Kidney (tissue), 14 donors: Measurements from ENCODE around the gene IDH3B. TPM values are rescaled to one million over a fixed set of nuclear protein-coding genes. Genes with fewer than 3 reads are reported as not detected.

ENCODE experiments used
- DNase-seq, 5 donors: peaks; one replicate each; pipeline ENCODE4 v3.0.0-alpha.2; 2013 to 2020
- FAIRE-seq: peaks from 2 replicates; lab custom pipeline; 2012; peaks lifted over from hg19 to GRCh38; lab: Jason Lieb, UNC
- H3K27ac ChIP-seq, 2 donors: one replicate each; pipeline ENCODE4 v1.7.0; 2013; ENCODE audit warnings: low read depth in 2 of 2, low read length in 2 of 2, inconsistent platforms in 1 of 2
- H3K27me3 ChIP-seq: one replicate; pipeline ENCODE4 v1.7.1; 2013; ENCODE audit warnings: low read length, inconsistent platforms; ENCODE audit not compliant: control insufficient read depth, insufficient read depth
- H3K36me3 ChIP-seq, 3 donors: one replicate each; pipeline versions ENCODE4 v1.7.0 to v1.7.1; 2013; ENCODE audit warnings: low read length in 3 of 3, control low read depth in 1 of 3, inconsistent platforms in 1 of 3; ENCODE audit not compliant: insufficient read depth in 3 of 3, control insufficient read depth in 2 of 3
- H3K4me1 ChIP-seq, 3 donors: one replicate each; pipeline versions ENCODE4 v1.7.0 to v1.7.1; 2013; ENCODE audit warnings: low read length in 3 of 3, inconsistent platforms in 1 of 3, low read depth in 1 of 3; ENCODE audit not compliant: control insufficient read depth in 2 of 3, insufficient read depth in 2 of 3
- H3K4me3 ChIP-seq, 3 donors: one replicate each; pipeline versions ENCODE4 v1.7.0 to v1.8.1; 2013; ENCODE audit warnings: low read length in 3 of 3, control low read depth in 1 of 3, inconsistent platforms in 1 of 3
- H3K9ac ChIP-seq, 3 donors: one replicate each; pipeline versions ENCODE4 v1.7.0 to v1.7.1; 2013; ENCODE audit warnings: low read length in 3 of 3, control low read depth in 1 of 3, inconsistent platforms in 1 of 3
- H3K9me3 ChIP-seq, 3 donors: one replicate each; pipeline versions ENCODE4 v1.7.0 to v1.7.1; 2013; ENCODE audit warnings: low read length in 3 of 3, control low read depth in 1 of 3, inconsistent platforms in 1 of 3; ENCODE audit not compliant: control insufficient read depth in 2 of 3, insufficient read depth in 1 of 3
- intact Hi-C: fragments of 100-400 bp; cut with DNase I; formaldehyde crosslinking; loops from one replicate; pipeline ENCODE4 v1.11.1; 2022
- polyA plus RNA-seq: library from polyadenylated mRNA; stranded (reverse); fragments of 350-450 nt; fragmentation: Illumina TruSeq; extraction: RNeasy Lipid Tissue Mini Kit (QIAGEN cat#74804); gene quantifications from one replicate; pipeline ENCODE4 v1.2.3, GENCODE V29; 2014; ENCODE audit warnings: low read depth, low replicate concordance; ENCODE audit not compliant: insufficient read depth
- total RNA-seq: library from RNA; stranded (reverse); fragmentation: NEBNext Ultra II Directional; extraction: Animal tissue kit (Norgen Biotek cat#: 25700); gene quantifications from one replicate; pipeline ENCODE4 v1.2.1, GENCODE V29; 2021
- TF ChIP-seq, protein P1 (sequence below): IDR thresholded peaks from 3 replicates; pipeline ENCODE4 v1.5.1; 2012; ENCODE audit warnings: mild to moderate bottlenecking, moderate library complexity, borderline replicate concordance; ENCODE audit not compliant: insufficient read depth; ENCODE audit errors: extremely low read depth
- donor health status: control.
- donor health status: control.
- donor health status: control.
- donor health status: control.
- donor health status: control.
- donor health status: DM: yes; HTN: yes; CAD: no.
- donor health status: Normal renal cell carcinoma (clear cell type).

Gene IDH3B
- total and polyA plus RNA-seq, 2 donors from 2014 or later = 77.3 to 134 TPM

DNA sequence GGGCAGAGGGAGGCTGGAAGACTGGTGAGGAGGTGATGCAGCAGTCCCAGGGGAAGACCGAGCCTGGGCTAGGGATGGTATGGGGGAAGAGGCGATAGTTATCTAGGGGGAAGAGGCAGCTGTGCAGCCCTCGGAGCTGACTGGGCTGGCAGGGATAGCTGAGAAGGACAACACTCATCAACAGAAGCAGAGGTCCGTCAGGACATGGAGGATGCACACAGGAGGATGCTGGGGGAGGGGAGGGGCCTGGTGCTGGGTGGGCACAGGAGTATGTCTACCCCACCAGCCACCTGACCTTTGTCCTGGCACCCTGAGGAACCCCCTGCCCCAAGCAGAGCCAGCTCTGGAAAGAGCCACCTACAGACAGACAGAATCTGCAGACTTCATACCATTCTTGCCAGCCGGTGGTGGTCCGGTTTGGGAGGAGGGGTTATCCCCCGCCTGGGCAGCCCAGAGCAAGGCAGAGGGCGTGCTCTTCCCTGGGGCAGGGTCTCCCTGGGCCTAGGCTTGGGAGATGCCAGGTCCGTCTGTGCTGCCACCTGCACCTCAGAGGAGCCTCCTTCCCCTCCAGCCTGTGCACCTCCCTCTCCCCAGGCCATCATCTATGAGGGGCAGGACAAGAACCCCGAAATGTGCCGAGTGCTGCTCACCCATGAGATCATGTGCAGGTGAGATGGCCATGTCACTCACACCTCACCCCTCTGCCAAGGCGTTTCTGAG is 43.5 kb upstream of the IDH3B start:
- Histone ChIP-seq H3K4me1 (no peaks in the 10 kb centered on the region), H3K4me3 (no peak overlapping the region), H3K9me3 (no peaks in the 10 kb centered on the region), H3K36me3 (no peaks in the 10 kb centered on the region), H3K27me3 (no peaks in the 10 kb centered on the region), H3K9ac (no peak overlapping the region), H3K27ac (no peak overlapping the region)
- peak in 1 of 5 donors; percentile 30 for DNase-seq
- TF ChIP-seq, protein P1, sequence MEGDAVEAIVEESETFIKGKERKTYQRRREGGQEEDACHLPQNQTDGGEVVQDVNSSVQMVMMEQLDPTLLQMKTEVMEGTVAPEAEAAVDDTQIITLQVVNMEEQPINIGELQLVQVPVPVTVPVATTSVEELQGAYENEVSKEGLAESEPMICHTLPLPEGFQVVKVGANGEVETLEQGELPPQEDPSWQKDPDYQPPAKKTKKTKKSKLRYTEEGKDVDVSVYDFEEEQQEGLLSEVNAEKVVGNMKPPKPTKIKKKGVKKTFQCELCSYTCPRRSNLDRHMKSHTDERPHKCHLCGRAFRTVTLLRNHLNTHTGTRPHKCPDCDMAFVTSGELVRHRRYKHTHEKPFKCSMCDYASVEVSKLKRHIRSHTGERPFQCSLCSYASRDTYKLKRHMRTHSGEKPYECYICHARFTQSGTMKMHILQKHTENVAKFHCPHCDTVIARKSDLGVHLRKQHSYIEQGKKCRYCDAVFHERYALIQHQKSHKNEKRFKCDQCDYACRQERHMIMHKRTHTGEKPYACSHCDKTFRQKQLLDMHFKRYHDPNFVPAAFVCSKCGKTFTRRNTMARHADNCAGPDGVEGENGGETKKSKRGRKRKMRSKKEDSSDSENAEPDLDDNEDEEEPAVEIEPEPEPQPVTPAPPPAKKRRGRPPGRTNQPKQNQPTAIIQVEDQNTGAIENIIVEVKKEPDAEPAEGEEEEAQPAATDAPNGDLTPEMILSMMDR = no peak
- FAIRE-seq = no peak
- intact Hi-C loops = no loop called here

DNA sequence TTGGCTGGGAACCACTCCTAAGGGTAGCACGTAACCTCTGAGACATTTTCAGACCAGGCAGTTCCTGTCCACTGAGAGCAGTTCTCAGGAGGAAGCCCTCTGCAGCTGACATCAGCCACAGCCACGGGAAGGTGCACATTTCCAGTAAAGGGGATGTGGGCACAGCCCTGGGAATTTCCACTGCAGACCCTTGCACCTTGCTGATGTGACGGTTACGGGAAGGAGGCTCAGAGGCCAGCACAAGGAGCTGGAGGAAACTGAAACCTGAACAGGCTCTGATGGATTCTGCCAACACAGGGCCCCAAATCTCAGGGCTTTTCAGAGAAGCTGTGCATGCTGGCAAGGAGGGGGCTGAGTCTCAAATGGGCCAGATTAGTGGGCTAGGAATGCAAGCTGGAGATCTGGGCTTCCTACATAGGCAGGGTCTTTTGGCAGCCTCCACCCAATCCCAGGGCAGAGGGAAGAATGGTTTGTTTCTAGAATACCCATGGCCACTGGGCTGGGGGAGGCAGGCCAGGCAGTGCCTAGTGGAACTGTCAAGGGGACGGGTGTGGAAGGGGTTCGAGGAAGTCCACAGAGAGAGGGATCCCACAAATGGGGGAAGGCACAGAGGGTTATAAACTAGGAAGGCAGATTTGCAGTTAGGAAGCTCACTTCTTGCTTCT is 42.8 kb upstream of the IDH3B start:
- Histone ChIP-seq H3K4me3 (no peak overlapping the region), H3K4me1 (no peaks in the 10 kb centered on the region), H3K36me3 (no peaks in the 10 kb centered on the region), H3K27ac (no peak overlapping the region), H3K9me3 (no peaks in the 10 kb centered on the region), H3K9ac (no peak overlapping the region), H3K27me3 (no peaks in the 10 kb centered on the region)
- TF ChIP-seq, protein P1 = no peak
- no peak for DNase-seq
- no peak for FAIRE-seq
- intact Hi-C loops = no loop called here

DNA sequence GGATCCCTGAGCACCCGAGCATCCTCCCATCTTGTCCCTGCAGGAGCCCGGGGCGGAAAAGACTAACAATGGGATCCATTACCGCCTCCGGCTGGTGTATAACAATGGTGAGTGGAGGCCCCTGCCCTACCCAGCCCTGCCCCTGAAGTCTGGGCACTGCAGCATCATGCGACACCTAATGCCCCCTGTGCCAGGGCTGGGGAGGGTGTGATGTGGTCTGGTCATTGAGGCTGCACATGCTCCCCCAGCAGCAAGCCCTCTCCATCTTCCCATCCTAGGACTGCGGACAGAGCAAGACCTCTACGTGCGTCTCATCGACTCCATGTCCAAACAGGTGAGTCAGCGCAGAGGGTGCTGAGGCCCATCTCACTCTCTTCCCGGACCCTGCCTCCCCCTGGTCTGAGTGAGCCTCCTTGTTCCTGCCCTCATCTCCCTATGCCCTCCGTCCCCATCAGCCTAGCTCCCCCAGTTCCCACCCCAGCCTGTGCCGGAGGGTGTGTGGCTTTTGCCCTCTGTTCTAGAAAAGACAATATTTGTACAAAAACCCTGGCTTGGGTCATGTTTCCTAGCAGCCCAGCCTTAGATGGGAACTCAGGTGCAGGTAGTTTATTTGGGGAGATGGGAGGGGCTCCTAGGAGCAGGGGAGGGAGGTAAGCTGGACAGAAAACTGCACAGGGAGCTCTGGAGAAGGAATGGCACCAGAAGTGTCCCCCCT is 42.1 kb upstream of the IDH3B start:
- Histone ChIP-seq H3K4me3 (no peak overlapping the region), H3K9me3 (no peaks in the 10 kb centered on the region), H3K27me3 (no peaks in the 10 kb centered on the region), H3K9ac (no peak overlapping the region), H3K4me1 (no peaks in the 10 kb centered on the region), H3K36me3 (no peaks in the 10 kb centered on the region), H3K27ac (no peak overlapping the region)
- no peak for DNase-seq
- intact Hi-C loops = no loop called here
- no peak for FAIRE-seq
- TF ChIP-seq, protein P1 = no peak
